GM15510 (cell line): Measurements from ENCODE around the gene CRY2.

Experiments
- POLR2A ChIP-seq: IDR thresholded peaks from 3 replicates; pipeline ENCODE4 v1.6.1; 2011; ENCODE audit warnings: borderline replicate concordance; ENCODE audit not compliant: insufficient read length; ENCODE audit errors: extremely low read depth

Gene CRY2

GRCh38 chr11:45833761-45834160, 13.5 kb upstream of the CRY2 start:
- TF ChIP-seq POLR2A = no peak

DNA sequence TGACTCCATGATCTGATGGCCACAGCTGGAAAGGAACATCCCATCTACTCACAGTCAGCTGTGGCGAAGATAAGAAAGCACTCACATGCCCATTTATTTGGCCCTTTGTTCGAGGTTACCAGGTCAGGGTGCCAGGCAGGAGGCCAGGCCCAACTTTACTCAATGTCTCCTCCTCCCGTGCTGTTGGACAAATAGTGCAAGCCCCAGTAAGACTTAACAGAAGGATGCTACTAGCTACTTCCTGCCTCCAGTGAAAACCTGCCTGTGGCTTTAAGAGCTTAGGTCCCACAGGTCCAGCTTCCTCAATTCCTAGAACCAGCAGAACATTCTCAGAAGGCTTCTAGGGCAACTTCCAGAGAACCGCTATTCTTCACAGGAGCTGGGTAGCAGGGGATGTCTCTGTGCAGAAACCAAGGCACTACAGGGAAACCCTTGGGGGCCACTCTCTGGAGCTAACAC, 12.9 kb upstream of the CRY2 start:
- TF ChIP-seq POLR2A = no peak

- no peak for TF ChIP-seq POLR2A
These were observed 8.1 kb upstream of the CRY2 start for GRCh38 chr11:45839204-45839603.

GRCh38 chr11:45843158-45843924, 3.9 kb upstream of the CRY2 start:
- TF ChIP-seq POLR2A = no peak

DNA sequence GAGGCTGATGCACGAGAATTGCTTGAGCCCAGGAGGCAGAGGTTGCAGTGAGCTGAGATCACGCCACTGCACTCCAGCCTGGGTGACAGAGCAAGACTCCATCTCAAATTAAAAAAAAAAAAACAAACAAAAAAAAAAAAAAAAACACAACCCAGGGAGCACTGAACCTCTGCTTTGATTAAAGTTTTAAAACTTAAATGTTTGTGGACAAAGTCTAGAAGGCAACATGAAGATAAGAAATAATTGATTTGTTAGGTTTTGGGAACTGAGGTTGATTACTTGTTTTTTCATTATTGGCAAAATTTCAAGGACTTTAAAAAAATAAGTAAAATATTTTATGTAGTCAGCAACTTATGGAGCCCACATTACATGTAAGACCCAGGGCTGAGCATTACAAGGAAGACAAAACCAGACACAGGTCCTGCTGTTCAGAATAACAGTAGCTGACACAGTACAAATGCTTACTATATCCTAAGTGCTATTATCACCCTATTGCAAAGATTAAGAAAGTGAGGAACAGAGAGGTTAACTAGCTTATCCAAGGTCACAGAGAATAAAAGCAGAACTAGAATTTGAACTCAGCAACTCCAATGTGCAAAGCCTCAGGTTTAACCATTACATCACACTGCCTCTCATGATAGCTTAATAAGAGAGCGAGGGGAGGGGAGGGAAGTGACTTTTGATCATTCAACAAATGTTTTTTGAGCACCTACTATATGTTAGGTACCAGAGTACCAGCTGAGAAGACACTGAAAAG, 2.3 kb upstream of the CRY2 start:
- no peak for TF ChIP-seq POLR2A

DNA sequence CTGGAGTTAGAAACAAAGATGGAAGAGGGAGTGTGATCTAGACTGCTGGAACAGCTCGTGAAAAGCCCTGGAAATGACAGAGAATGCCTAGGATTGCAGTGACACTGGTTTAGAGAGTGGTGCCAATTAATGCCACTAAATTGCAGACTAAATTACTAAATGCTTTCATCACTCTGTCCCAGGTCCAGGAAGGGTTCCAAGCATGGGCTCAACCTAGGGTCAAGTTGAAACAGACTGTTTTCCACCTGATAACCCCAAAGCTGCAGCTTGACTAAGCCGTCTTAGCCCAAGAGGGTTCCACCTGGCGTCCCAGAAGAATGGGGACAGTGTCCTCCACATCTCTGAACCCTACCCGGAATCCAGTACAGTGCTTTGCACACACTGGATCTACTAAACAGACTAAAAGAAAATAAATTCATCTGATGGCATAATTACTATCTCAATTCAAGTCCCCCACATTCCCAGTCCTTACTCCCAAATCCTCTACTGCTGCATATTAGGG, 1.1 kb upstream of the CRY2 start:
- TF ChIP-seq POLR2A = no peak

GRCh38 chr11:45847911-45848316, 639 bp downstream of the CRY2 start:
- TF ChIP-seq POLR2A = no peak

DNA sequence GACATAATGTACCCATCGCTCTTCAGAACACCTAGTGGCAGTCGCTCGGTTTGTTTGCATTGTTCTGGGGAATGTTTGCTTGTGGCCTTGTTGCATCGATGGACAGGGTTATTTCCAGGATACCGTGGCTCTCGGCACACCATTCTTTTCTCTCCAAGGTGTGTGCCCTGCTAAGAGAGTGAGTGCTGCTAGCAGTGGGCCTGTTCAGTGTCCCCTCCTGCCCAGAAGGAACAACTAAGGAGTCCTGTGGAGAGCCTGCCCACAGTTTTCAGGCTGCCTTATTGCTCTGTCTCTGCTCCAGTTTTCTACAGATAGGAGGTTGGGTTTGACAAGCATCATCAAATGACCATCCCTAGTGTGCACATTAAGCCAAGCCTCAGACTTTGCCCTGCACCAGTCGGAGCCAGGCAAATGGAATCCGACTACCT, 1.4 kb downstream of the CRY2 start:
- TF ChIP-seq POLR2A = no peak

DNA sequence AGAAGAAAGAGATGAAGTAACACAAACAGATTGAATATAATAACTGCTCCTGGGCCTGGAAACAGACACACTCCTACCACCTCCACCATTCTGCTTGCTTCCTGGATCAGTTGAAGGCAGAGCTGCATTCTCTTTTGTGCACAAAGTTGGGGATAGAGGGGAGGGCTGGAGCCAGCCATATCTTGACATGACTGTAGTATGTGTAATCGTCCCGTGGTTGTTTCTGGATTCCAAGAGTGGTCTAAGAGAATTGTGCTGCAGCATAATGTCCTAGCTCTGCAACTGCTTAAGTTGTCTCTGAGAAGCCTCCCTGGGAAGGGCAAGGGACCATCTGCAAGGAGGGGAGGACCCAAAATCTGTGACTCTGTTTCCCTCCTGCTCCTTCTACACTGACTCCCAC, 3.2 kb downstream of the CRY2 start:
- TF ChIP-seq POLR2A = no peak

DNA sequence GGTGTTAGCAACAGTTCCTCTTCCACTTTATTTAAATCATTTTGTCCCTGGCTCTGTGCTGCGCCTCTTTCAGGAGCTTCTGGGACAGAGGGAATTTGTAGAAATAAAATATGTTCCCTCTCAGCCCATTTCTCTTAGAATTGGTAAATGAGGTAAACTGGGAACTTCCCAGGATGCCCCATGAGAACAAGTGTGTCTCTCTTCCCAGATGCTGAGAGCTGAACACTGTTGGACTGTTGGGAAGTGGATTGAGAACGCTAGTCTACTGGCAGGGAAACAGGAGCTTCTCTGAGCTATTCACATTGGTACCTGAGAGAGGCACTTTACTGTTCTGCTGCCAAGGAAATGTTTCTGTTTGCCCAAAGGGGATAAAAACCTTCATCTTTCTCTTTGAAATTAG, 4.0 kb downstream of the CRY2 start:
- no peak for TF ChIP-seq POLR2A

- no peak for TF ChIP-seq POLR2A
These were observed 4.9 kb downstream of the CRY2 start for GRCh38 chr11:45852018-45852711.

DNA sequence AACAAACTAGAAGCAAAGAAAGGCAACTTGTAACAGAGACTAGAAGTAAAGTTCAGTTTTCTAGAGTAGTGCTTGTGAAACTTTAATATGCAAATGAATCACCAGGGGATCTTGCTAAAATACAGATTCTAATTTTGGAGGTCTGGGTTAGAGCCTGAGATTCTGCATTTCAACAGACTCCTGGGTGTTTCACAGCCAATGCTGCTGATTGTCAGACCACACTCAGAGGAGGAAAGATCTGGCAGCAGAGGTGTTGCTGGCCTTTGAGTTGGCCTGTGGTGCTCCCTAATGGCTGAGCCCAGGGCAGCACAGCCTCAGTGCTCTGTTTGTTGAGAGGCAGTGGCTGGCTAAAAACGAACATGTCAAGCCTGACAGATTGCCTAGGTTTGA, 5.4 kb downstream of the CRY2 start:
- no peak for TF ChIP-seq POLR2A

GRCh38 chr11:45853332-45854219, 6.3 kb downstream of the CRY2 start:
- no peak for TF ChIP-seq POLR2A

GRCh38 chr11:45855308-45855707, 8.0 kb downstream of the CRY2 start:
- TF ChIP-seq POLR2A = no peak
